SK-N-MC (cell line): Measurements from ENCODE around the gene SHISA2.

Source experiments
- EZH2 ChIP-seq: fragments of 200-600 bp; sonication (generic); IDR thresholded peaks from one replicate; pipeline ENCODE4 v1.6.1; 2017; ENCODE audit warnings: antibody characterized with exemption
- FOXP2 ChIP-seq: optimal IDR thresholded peaks from 2 replicates; pipeline ENCODE3; 2011; ENCODE audit warnings: mild to moderate bottlenecking, moderate library complexity; ENCODE audit not compliant: insufficient read depth; ENCODE audit errors: extremely low read length, control extremely low read depth
- POLR2AphosphoS5 ChIP-seq: IDR thresholded peaks from 2 replicates; pipeline ENCODE4 v1.6.1; 2012; ENCODE audit warnings: mild to moderate bottlenecking, low read depth, low read length, borderline replicate concordance

- TF ChIP-seq EZH2 (no peak), FOXP2 (no peak), POLR2AphosphoS5 (no peak)
These were observed 30.9 kb downstream of the SHISA2 start for GRCh38 chr13:26020891-26021290.
